Fibroblast of skin of right biceps (primary cell): ENCODE measurements around the gene TRIM60.
"Not testable (repeated sequence)": the region's sequence is repeated elsewhere in the genome, so short reads cannot be mapped to it uniquely, and the experiment has no call there.

Experiments used
- DNase-seq: peaks from one replicate; pipeline ENCODE4 v3.0.0-alpha.2; 2013

Gene TRIM60

GRCh38 chr4:165031436-165032211 is at the start of gene TRIM60:
Gene TRIM60, plus strand, starts transcription at chr4:165031999. Its CDS starts 8,074 bp downstream, at chr4:165040073.
- DNase-seq: no peak

DNA sequence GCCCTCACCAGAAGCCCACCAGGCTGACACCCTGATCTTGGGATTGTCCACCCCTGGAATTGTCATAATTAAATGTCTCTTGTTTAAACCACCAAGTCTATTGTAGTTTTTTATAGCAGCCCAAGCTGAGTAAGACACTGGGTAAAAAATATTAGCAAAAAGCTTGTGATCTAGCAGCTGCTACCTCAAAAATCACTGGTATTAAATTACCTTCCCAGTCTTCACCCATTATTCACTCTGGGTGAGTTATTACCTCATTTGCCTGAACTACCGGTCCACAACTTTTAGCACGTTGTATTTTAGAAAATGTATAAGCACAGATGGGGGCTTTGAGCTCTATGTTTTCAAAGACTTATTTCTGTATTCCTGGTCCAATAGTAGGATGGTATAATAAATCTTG is 42.3 kb upstream of the TRIM60 start:
- DNase-seq: no peak

DNA sequence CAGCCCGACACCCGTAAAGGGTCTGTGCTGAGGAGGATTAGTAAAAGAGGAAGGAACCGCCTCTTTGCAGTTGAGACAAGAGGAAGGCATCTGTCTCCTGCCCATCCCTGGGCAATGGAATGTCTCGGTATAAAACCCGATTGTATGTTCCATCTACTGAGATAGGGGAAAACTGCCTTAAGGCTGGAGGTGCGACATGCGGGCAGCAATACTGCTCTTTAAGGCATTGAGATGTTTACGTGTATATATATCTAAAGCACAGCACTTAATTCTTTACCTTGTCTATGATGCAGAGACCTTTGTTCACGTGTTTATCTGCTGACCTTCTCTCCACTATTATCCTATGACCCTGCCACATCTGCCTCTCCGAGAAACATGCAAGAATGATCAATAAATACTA is 41.0 kb upstream of the TRIM60 start:
- DNase-seq: not testable (repeated sequence)

DNA sequence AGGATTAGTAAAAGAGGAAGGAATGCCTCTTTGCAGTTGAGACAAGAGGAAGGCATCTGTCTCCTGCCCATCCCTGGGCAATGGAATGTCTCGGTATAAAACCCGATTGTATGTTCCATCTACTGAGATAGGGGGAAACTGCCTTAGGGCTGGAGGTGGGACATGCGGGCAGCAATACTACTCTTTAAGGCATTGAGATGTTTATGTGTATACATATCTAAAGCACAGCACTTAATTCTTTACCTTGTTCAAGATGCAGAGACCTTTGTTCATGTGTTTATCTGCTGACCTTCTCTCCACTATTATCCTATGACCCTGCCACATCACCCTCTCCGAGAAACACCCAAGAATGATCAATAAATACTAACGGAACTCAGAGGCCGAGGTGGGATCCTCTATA is 35.7 kb upstream of the TRIM60 start:
- DNase-seq: not testable (repeated sequence)

DNA sequence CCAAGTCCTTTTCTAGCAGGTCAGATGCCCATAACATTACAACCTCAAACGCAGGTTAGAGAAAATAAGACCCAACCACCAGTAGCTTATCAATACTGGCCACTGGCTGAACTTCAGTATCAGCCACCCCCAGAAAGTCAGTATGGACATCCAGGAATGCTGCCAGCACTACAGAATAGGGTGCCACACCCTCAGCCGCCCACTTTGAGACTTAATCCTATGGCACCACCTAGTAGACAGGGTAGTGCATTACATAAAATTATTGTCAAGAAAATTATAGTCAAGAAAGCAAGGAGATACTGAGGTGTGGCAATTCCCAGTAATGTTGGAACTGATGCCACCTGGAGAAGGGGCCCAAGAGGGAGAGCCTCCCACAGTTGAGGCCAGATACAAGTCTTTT is 34.5 kb upstream of the TRIM60 start:
- DNase-seq: no peak

GRCh38 chr4:164997941-164998340 is 33.9 kb upstream of the TRIM60 start:
- DNase-seq: no peak

GRCh38 chr4:164998526-164999080 is 33.2 kb upstream of the TRIM60 start:
- not testable (repeated sequence) for DNase-seq

- not testable (repeated sequence) for DNase-seq
Observed at GRCh38 chr4:165001957-165002356, 29.8 kb upstream of the TRIM60 start.

DNA sequence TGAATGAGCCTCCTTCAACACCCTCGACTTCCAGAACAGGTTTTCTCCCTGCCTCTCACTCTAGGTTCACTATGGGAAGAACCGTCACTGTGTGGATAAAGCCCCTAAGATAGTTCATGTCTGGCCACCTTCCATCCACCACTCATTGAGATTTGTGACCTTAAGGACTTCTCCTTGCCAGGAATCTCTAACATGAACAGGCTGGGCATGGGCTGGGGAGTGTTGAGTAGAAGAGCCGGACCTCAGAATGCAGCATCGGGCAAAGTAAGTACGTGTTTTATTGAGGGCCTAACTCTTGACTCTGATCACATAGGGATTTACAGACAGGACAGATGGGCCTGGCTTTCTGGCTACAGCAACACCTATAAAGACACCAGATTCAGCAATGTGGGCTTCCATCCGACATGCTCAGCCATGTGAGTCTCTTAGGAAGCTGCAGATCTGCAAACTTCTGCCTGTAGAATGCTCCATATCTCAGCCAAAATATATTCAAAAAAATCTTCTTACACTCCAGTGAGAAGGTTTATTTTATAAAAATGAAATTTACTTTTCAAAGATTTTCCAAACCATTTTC is 26.4 kb upstream of the TRIM60 start:
- no peak for DNase-seq

- no peak for DNase-seq
Observed at GRCh38 chr4:165006456-165006855, 25.3 kb upstream of the TRIM60 start.

- DNase-seq: no peak
Observed at GRCh38 chr4:165006886-165007285, 24.9 kb upstream of the TRIM60 start.

DNA sequence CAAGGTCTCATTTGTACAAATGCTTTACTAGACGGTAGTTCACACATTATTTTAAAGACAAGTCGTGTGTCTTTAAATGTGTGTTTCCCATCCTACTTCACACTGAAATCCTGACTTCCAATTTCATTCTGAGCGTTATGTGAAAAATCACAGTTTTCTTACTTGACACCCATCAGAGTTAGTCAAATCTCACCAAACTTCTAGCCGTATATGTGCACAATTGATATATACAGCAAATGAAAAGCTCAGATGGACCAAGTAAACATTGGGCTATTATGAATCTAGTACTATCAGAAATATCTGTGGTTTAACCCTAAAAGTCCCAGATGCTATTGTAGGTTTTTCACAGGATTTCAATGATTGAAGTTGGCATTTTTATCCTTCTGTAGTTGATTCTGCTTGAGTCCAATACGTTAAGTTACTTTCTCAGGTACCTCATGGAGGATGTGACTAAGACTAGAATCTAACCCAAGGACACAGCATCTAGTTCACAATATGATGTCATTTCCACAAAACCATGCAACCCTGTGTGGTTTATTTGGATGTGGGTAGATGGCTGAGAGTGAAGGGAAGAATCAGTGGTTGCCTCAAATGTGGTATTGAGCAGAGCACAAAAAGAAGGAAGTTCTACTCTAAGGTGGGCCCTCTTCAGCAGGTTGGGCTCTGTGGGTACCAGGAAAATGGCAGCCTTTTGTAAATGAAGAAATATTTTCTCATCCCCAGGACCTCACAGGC is 22.1 kb upstream of the TRIM60 start:
- no peak for DNase-seq

DNA sequence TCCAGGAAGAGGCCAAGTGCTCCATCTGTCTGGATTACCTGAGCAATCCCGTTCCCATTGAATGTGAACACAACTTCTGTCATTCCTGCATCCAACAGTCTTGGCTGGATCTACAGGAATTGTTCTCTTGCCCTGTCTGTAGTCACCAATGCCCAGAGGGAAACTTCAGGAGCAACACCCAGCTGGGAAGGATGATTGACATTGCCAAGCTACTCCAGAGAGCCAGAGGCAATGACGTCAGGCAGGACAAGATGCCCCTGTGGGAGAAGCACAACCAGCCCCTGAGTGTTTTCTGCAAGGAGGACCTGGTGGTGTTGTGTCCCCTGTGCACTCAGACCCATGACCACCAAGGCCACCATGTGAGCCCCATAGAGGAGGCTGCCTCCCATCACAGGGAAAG is 21.3 kb upstream of the TRIM60 start:
- DNase-seq: no peak

- no peak for DNase-seq
Observed at GRCh38 chr4:165010991-165011390, 20.8 kb upstream of the TRIM60 start.

GRCh38 chr4:165011403-165011802 is 20.4 kb upstream of the TRIM60 start:
- DNase-seq: no peak

DNA sequence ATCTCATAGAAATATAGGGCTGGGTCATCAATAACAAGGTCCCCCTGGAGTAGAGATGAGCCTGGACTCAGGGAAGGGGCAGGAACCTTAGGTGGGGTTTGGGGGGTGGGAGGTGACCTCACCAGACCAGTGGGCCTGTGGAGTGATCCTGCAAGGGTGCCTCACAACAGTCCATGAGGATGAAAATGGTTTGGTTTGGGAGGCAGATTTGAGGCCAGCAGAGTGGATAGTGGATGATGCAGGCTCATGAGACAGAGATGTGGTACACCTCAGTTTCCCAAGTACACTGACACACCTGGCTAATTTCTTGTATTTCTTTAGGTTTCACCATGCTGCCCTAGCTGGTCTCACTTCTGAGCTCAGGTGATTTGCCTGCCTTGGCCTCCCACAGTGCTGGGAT is 18.1 kb upstream of the TRIM60 start:
- DNase-seq: no peak

GRCh38 chr4:165016971-165017370 is 14.8 kb upstream of the TRIM60 start:
- peak; percentile 2 for DNase-seq

DNA sequence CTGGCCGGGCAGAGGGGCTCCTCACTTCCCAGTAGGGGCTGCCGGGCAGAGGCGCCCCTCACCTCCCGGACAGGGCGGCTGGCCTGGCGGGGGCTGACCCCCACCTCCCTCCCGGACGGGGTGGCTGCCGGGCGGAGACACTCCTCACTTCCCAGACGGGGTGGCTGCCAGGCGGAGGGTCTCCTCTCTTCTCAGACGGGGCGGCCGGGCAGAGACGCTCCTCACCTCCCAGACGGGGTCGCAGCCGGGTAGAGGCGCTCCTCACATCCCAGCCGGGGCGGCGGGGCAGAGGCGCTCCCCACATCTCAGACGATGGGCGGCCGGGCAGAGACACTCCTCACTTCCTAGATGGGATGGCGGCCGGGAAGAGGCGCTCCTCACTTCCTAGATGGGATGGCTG is 11.8 kb upstream of the TRIM60 start:
- DNase-seq: not testable (repeated sequence)

DNA sequence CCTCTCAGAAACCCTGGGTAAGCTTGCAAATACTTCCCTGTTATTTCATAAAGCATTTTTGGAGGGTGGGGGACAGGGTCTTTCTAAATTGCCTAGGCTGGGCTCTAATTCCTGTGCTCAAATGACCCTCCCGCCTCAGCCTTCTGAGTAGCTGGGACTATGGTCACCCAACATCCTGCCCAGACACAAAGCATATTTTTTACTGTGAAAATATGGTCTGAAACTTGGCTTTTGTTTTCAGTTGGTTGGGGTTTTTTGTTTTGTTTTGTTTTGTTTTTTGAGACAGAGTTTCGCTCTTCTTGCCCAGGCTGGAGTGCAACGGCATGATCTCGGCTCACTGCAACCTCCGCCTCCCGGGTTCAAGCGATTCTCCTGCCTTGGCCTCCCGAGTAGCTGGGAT is 6.0 kb upstream of the TRIM60 start:
- DNase-seq: not testable (repeated sequence)

DNA sequence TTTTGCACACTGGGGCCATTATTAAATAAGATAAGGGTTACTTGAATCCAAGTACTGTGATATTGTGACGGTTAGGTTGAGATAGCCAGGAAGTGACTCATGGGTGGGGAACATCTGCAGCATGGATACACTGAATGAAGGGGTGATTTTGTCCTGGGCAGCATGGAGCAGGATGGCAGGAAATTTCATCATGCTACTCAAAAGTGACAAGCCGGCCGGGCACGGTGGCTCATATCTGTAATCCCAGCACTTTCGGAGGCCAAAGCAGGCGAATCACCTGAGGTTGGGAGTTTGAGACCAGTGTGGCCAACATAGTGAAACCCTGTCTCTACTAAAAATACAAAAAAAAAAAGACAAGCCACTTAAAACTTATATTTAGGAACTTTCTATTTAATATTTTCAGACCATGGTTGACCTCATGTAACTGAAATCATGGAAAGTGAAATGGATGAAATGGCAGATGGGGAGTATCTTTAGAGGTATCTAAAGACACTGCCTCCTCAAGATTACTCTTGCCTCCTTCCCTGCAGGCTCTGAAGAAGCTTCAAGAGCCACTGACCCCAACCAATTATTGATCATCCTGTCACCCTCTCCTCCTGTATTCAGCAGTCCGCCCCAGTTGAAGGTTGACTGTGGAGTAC is 3.9 kb upstream of the TRIM60 start:
- DNase-seq: no peak

DNA sequence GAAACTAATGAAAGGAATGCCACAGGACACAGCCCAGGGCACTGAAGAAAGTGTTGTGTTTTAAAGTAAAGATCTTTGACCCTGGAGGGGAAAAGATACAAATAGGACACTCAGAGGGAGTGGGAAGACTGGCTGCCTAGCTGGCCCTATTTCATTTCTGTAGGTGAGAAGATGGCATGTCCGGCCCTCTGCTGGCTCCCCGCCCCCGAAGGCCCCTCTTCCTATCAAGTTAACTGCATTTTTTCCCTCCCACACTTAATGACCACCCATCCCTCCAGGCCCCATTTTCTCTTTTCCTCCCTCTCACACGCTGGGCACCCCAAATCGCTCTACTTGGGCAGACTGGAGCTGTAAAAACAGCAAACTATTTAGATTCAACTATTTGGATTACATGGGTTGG is 16.4 kb downstream of the TRIM60 start:
- no peak for DNase-seq

DNA sequence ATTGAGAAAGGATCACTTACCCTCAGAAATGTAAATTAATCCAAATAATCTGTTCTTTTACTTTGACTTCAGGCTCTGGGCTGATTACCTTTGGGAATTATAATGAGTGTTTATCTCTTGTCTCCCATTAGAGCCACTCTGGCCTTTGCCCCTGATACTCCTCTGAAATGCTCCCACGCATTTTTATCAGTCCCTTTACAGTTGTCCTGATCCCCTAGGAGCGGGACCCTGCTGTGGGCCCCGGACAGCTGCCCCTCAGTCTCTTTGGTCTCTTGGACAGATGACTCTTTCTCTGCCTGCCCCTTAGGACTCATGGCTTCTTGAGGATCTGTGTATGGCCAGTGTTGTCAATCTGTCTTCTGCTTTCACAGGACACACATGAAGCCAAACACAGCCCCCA is 20.8 kb downstream of the TRIM60 start:
- DNase-seq: no peak

DNA sequence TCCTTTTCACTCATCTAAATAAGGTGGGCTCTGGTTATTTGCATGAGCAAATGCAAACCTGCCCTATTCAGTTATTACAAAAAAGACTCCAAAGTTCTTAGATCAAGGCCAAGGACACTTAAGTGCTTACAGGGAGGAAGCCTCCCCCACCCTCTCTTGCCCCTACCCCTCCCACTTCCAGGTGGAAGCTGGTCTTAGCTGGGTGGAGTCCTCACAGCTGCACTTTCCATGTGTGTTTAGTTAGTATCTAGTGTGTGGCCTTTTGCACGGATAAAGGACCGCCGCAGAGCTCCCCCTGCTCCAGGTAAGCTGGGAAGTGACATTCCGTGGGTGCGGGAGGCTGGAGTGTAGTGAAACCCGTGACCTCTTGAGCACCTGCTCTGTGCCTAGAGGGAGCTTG is 21.8 kb downstream of the TRIM60 start, which contains the start of gene TRIM75:
TSS of gene TRIM75 (plus strand) at position 222 of the 400 bp plus-strand sequence. CDS start 5,282 bp downstream, outside the sequence.
- DNase-seq: no peak
